ENCODE measurements around the gene NGEF.
A peak's percentile ranks its signal among the peaks of the same experiment; 100 is the strongest.
"Not testable (repeated sequence)": the region's sequence is repeated elsewhere in the genome, so short reads cannot be mapped to it uniquely, and the experiment has no call there.

The NGEF gene

DNA sequence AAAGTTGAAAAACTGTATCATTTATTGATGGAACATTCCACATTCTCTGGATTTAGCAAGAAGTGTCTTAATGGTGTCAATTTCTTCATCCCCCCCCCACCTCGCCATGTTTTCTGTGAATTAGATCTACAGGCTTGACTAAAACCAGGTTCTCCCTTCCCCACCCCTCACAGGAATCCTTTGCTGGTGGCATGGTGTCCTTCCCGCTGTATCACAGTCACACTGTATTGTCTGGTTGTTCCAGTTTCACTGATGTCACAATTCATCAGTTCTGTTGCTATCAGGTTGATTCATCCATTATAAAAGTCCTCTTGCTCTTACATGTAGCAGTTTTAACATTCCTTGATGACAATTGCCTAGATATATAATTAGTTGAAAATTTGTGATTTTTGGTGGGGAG lies 149.1 kb downstream of the NGEF start:
- no peak for DNase-seq

DNA sequence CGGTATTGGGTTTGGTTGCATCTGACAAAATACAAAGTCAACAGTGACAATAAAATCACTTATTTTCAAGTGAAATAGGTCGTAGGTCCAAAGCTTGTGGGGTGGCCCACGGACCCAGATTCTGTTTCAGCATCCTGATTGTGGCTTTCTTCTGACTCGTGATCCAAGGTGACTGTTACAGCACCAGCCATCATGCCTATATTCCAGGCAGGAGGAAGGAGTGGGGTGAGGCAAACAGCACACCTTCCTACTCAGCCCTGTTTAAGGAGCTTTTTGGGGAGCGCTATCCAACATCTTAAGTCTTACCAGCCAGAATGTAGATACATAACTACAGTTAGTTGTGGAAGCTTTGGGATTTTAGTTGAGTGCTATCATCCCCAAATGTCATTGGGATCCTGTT lies 151.7 kb downstream of the NGEF start:
- DNase-seq, result no peak

DNA sequence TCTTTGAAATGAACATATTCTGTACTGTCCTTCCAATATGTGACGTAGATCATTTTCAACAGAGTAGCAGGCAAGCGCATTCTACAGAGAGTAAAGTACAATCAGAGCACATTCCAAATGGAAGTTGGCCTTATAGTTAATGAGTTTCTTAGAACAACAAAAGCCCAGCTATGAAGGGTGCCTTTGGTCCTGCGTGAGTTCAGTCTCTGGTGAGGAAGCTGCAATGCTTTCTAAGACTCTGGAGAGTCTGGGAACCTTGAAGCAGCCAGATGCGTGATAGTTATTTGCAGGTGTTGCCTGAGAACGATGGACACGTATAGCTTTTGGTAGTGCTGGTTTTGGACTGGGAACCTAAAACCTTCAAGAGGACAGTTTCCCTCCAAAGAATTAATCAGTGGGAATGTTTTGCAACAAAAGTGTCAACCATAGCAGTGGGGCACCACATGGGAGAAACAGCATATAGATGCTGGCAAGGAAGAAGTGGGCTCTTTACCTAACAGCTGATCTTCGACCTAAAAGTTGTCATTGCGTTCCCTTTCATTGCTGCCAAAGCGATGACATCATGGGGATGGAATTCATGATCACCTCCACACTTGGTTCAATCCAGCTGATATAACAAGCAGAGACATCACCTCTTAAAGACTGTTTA lies 152.3 kb downstream of the NGEF start:
- DNase-seq, result no peak

DNA sequence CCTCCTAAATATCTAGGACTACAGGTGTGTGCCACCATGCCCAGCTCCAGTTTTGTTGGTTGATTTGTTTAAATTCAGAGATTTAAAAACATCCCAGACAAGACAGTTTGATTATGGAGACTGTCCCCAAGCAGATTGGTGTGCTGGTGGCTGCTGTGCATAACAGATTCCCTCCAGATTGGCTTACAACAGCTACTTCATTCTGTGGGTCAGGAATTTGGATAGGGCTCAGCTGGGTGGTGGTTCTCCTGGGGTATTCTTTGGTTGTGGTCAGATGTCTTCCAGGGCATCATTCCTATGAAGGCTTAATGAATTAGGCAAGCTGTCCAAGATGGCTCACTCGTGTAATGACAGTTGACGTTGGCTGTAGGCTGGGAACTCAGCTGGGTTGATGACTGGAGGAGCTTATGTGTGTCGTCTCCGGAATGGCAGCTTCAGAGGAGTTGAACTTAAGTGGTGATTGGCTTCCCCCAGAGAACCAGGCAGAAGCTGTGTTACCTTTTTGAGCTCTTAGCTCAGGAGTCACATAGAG lies 153.6 kb downstream of the NGEF start:
- no peak for DNase-seq

DNA sequence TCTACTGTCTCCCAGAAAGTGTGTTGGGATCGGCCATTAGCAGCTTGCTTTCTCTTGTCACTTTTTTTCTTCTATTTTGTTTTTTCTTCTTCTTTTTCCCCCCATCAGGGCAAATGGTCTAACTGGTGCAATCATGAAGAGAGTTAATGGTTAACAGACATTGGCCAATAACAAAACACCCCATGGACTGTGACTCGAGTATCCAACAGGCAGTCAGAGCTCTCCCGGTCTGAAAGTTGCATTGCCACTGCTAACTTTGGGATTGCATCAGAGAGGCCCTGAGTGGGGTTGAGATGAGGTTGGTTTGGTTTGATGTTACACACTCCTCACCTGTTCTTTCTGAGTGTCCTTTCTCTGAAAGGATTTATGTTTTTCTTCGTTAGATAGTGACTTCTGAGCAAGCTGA lies 155.9 kb downstream of the NGEF start:
- DNase-seq, result no peak

DNA sequence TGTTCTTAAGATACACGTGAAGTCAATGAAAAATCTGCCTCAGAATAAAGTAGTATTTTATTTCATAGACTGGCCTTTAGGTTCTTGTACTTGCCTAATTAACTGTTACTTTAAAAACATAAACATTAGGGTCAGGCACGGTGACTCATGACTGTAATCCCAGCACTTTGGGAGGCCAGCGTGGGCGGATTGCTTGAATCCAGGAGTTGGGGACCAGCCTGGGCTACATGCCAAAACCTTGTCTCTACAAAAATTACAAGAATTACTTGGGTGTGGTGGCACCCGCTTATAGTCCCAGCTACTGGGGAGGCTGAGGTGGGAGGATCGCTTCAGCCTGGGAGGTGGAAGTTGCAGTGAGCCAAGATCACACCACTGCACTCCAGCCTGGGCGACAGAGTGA lies 159.0 kb downstream of the NGEF start:
- DNase-seq, result no peak

DNA sequence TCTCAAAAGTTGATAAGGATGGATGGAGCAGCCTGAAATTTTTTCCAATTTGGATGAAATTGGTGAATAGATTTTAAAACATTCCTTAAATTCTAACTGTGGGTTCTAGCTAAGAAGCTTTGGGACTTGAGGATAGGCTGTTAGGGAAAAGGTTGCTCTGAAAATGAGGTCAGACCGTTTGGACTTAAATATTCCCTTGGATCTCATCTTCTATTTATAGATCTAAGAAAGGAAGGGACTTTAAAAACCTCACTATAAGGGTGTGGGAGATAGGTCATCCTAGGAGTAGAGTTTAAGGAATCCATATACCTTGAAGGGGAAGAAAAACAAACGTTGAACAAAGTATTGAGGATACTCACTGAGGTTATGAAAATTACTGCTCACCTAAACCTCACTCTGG lies 160.4 kb downstream of the NGEF start:
- no peak for DNase-seq

DNA sequence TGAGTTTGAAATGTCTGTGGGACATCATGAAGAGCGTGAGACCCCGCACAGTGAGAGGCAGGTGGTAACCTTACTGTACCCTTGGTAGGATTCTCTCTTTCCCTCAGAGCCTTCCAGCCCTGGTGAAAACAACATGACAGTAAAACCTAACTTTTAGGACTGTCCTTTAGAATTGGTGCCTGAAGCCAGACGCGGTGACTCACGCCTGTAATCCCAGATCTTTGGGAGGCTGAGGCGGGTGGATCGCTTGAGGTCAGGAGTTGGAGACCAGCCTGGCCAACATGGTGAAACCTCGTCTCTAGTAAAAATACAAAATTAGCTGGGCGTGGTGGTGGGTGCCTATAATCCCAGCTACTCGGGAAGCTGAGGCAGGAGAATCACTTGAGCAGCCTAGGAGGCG lies 161.0 kb downstream of the NGEF start:
- DNase-seq, result not testable (repeated sequence)

DNA sequence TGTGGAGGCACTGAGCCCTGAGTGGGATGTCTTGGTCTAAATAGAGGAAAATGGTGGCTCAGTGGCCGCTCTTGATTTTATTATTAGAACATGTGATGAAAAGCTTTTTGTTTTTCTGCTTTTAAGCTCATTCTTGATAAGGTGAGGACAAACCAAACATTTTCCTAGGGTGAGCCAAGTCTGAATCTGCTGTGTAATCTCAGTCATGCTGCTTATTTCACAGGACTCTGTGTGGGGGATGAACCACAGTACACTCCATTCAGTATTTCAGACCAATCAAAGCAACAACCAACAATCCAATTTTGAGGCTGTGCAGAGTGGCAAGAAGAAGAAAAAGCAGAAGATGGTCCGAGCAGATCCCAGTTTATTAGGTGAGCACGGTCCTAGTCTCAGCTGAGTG lies 163.0 kb downstream of the NGEF start:
- no peak for DNase-seq

DNA sequence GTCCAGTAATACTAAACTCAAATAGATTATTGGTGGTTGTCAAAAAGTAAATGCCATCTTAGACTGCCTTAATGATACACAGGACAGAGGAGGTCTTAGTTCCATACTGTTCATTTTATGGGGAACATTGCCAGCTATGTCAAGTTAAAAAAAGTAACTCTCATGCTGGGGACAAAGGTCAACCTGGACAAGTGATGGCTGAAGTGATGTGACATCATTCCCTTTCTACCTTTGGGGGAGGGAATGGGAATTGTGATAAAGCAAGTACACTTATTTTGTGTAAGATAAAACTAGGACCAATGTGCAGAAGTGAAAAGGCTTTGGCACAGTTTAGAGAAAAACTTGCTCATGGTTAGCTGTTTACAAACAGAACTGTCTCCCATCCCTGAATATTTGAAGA lies 167.0 kb downstream of the NGEF start:
- no peak for DNase-seq

DNA sequence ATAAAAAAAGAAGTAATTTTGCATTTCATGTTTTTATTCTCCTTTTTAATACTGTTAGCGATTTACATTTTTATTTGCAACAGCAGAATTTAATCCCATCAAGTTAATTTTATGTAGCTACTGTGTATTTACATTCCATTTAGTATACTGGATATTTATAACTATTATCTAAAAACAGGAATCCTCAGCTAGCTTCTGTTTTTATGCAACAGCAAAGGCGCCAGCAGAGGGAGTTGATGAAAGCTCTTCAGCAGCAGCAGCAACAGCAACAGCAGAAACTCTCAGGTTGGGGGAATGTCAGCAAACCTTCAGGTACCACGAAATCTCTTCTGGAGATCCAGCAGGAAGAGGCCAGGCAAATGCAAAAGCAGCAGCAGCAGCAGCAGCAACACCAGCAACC lies 169.2 kb downstream of the NGEF start:
- DNase-seq, result no peak

DNA sequence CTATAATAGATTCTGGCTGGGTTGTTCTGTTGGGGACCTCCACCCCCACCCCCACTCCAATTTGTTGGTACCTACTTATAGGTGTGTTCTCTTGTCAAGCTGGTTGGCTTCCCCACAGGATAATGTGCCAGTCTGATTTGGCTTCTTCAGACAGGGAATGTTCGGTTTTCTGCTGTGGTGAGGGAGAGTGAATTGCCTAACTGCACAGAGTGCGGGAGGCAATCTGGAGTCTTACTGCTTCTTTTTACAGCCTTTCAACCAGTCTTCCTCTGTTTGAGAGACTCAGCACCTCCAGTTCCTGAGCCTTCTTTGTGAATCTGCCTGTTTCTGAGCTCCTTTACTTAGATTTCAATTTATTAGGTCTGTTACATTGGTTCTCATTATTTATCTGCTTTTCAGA lies 170.4 kb downstream of the NGEF start:
- DNase-seq, result no peak

DNA sequence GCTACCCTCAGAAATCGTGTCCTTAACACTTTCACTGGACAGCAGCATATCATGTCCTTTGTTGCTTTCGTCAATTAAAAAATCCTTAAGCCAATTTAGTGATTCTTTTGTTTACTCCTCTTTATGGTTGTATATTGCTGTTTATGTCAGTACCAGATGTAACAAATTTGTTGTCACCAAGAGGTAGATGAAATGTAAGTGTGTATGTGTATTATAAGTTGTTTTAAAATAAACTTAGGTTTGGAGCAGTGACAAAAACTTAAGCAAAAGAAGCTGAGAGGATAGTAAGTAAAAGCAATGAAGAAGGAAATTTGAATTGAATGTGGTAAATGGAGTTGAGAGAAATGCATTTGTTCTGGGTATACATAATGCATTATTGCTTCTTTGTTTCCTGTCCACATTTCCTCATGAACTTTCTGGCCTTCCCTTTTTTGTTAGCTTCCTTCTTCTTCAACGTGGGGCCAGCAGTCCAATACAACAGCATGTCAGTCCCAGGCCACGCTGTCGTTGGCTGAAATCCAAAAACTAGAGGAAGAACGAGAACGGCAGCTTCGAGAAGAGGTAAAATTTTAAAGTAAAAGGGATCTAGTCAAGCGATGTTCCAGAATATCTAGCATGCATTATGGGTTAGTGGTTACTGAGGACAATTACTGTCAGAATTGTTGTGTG lies 173.5 kb downstream of the NGEF start:
- DNase-seq, result no peak

DNA sequence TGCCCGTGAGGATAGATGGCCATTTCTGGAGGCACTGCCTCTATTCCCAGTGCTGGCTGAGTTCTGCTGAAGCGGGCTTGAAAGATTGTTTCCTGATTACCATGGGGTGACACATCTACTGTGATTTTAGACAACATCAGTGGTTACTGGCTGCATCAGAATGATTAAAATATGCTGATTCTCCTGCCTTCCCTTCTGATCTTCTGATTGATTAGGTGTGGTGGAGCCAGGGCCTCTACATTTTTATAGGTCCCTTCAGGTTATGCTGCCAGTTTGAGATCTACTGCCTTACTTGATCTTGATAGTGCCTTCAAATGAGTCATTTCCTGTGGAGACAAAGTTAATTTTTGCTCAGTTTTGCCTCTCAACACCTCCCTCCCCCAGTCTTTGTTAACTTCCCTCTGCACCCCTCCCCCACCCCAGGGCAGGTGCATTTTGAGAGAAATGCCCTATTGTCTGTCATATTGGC lies 174.6 kb downstream of the NGEF start:
- no peak for DNase-seq

DNA sequence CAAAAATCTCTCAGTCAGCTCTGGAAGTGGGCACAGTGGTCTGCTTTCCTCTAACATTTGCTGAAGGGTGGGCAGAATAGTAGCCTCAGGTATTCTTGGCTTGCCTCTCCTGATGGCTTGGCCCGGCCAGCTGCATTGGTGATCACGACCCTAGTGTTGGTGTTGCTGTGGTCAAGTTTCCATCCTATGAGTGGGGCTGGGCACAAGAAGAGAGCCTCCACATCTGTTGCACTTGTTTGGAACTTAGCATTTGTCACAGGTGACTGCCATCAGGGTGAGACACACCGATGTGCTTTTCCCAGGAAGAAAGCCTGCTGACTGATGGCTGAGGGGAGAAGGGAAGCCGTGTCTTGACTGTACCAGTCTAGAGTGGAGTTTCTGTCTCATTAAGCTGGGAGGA lies 176.1 kb downstream of the NGEF start:
- DNase-seq, result no peak

DNA sequence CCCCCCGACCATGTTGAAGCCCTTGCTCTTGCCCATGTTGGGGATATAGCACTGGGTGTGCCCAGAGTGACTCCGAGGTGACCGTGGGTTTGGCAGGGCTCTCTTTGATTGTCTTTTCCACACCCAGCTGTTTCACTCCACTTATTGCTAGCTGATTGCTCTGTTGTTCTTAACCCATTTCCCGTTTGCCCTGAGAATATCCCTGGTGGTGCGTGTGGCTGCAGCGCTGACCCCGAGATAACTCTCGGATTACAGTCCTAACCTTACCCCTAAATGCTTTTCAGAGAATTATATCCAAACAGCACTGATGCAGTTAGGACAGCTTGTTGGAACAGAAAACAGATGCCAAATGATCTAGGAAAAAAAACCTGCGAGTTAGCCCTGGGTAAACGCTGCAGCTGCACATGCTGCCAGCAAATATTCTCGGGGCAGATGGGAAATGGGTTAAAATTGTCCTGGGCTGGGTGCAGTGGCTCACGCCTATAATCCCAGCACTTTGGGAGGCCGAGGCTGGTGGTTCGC lies 177.3 kb downstream of the NGEF start:
- DNase-seq, result peak; percentile 40

DNA sequence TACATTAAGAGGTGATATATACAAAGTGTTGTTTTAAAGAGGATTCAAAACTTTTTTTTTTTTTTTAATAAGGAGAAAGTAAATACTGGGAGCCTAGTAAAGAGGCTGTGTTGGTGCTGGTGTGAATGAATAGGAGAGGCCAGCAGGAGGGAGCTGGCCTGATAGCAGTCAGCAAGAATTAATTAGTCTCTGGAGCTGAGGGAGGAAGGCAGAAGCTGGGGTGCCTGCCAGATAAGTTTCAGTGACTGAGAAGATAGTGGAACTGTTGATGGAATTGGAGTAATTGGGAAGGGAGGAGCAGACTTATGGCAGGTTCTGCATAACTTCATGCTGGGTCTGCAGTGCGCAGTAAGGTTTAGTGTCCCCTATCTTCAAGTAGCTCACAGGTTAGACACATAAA lies 179.2 kb downstream of the NGEF start:
- no peak for DNase-seq

DNA sequence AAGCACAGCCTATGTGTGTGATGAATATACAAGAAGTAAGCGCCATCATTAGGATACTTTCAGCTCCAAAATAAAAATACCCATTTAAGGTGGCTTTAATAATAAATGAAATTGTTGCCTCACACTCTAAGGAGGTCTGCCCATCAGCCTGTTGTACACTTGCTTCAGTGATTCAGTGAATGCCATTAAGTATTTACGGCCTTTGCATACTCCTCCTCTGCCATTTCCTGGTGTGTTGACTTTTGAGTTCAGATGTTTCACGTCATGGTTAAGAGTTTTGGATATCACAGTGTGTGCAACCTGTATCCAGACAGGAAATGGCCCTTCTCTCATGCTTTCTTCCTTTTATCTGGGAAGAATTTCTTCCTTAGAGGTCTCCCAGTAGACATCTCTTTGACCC lies 181.6 kb downstream of the NGEF start:
- no peak for DNase-seq

DNA sequence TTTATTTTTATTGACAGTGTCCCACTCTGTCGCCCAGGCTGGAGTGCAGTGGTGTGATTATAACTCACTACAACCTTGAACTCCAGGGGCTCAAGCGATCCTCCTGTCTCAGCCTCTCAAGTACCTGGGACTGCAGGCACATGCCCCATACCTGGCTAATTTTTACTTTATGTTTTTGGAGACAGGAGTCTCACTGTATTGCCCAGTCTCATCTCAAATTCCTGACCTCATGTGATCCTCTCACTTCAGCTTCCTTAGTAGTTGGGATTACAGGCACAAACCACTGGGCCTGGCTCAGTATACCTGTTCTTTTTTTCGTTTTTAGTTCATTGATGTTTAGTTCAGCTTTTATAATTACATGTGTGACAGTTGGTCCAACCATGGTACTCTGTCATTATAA lies 183.1 kb downstream of the NGEF start:
- no peak for DNase-seq
